T-cell (primary cell): ENCODE results near the gene ZNF423. TPM values are rescaled to one million over a fixed set of nuclear protein-coding genes. Genes with fewer than 3 reads are reported as not detected.

Experiments used
- ATAC-seq, 4 experiments: fragments of 200-7000 bp in 3 of 4; fragments of 150-1000 bp in 1 of 4; cut with Tn5 transposase; replicated peaks in 1 of 4; 1 replicate in 3 of 4; 2 replicates in 1 of 4; pipeline ENCODE4 v1.10.0; 2021; ENCODE audit warnings: moderate library complexity in 3 of 4, mild to moderate bottlenecking in 2 of 4, moderate number of reproducible peaks in 1 of 4
- CTCF ChIA-PET, 2 donors: fragments of 300-600 bp; sonication (Branson Sonifier 250); formaldehyde crosslinking; loops; one replicate each; lab custom pipeline; 2022; ENCODE audit warnings: antibody characterized with exemption in 2 of 2; lab: Charles Lee
- POLR2A ChIA-PET, 2 donors: fragments of 300-600 bp; sonication (Branson Sonifier 250); formaldehyde crosslinking; loops; one replicate each; lab custom pipeline; 2022; ENCODE audit warnings: antibody characterized with exemption in 2 of 2; lab: Charles Lee
- DNase-seq, 35 experiments: peaks; one replicate each; pipeline versions ENCODE4 v3.0.0 to v3.0.0-alpha.2; 2013 to 2023
- H3K27ac ChIP-seq: one replicate; pipeline ENCODE4 v1.5.1; 2013; ENCODE audit warnings: low read length
- H3K27me3 ChIP-seq, 2 experiments: replicated peaks in 1 of 2; 1 replicate in 1 of 2; 2 replicates in 1 of 2; pipeline versions ENCODE4 v1.6.1 to v1.7.0; 2013; ENCODE audit warnings: low read length in 1 of 2, mixed read lengths in 1 of 2; ENCODE audit not compliant: control insufficient read depth in 2 of 2, insufficient read depth in 2 of 2; ENCODE audit errors: extremely low read depth in 1 of 2
- H3K36me3 ChIP-seq, 2 donors: 1 replicate in 1 of 2; 2 replicates in 1 of 2; pipeline versions ENCODE4 v1.6.1 to v1.7.0; 2013; ENCODE audit warnings: low read length in 1 of 2; ENCODE audit not compliant: control insufficient read depth in 2 of 2, insufficient read depth in 1 of 2; ENCODE audit errors: extremely low read depth in 1 of 2
- H3K4me1 ChIP-seq, 2 experiments: 1 replicate in 1 of 2; 2 replicates in 1 of 2; pipeline versions ENCODE4 v1.6.1 to v1.7.0; 2013; ENCODE audit warnings: low read length in 2 of 2, mixed read lengths in 1 of 2; ENCODE audit not compliant: insufficient read depth in 2 of 2, control insufficient read depth in 1 of 2; ENCODE audit errors: extremely low read depth in 1 of 2
- H3K4me3 ChIP-seq, 2 donors: 1 replicate in 1 of 2; 2 replicates in 1 of 2; pipeline versions ENCODE4 v1.5.1 to v1.7.0; 2013; ENCODE audit warnings: mild to moderate bottlenecking in 2 of 2, low read length in 1 of 2, moderate library complexity in 1 of 2; ENCODE audit not compliant: control insufficient read depth in 1 of 2; ENCODE audit errors: extremely low read depth in 1 of 2
- H3K9me3 ChIP-seq: 2 replicates; pipeline ENCODE4 v1.7.0; 2013
- H3K27ac Mint-ChIP-seq, 2 donors: one replicate each; pipeline ENCODE4 v1.8.0; 2020 to 2021; ENCODE audit warnings: mild to moderate bottlenecking in 2 of 2, mixed read lengths in 2 of 2
- H3K27me3 Mint-ChIP-seq, 2 donors: one replicate each; pipeline ENCODE4 v1.8.0; 2021 to 2022; ENCODE audit warnings: mixed read lengths in 2 of 2
- H3K36me3 Mint-ChIP-seq: one replicate; pipeline ENCODE4 v1.8.0; 2021; ENCODE audit warnings: mixed read lengths
- H3K4me1 Mint-ChIP-seq, 3 donors: one replicate each; pipeline ENCODE4 v1.8.0; 2020 to 2022; ENCODE audit warnings: mixed read lengths in 3 of 3, mild to moderate bottlenecking in 1 of 3
- H3K4me3 Mint-ChIP-seq, 3 donors: one replicate each; pipeline ENCODE4 v1.8.0; 2020 to 2022; ENCODE audit warnings: mild to moderate bottlenecking in 3 of 3, mixed read lengths in 3 of 3, moderate library complexity in 3 of 3
- H3K9me3 Mint-ChIP-seq, 3 donors: one replicate each; pipeline ENCODE4 v1.8.0; 2020 to 2022; ENCODE audit warnings: mixed read lengths in 3 of 3
- WGBS: methylation state at CpG from one replicate; pipeline ENCODE4 v1.1.5; 2013; ENCODE audit warnings: missing lambda C conversion rate; ENCODE audit not compliant: insufficient coverage; 5-methylcytosine and 5-hydroxymethylcytosine counted together
- total RNA-seq, 35 experiments: library from RNA in 6 of 35; stranded (reverse) in 6 of 35; fragments of 120-200 nt in 1 of 35; gene quantifications; one replicate each; pipeline versions ENCODE4 v1.2.1 to v1.2.4 and lab custom pipeline; 2013 to 2026

The ZNF423 gene
- total RNA-seq, 5 donors from 2014 or later (not counting 1 experiment from before 2014, with no cell fraction given) = 0.07 to 0.12 TPM; not detected in 3

DNA sequence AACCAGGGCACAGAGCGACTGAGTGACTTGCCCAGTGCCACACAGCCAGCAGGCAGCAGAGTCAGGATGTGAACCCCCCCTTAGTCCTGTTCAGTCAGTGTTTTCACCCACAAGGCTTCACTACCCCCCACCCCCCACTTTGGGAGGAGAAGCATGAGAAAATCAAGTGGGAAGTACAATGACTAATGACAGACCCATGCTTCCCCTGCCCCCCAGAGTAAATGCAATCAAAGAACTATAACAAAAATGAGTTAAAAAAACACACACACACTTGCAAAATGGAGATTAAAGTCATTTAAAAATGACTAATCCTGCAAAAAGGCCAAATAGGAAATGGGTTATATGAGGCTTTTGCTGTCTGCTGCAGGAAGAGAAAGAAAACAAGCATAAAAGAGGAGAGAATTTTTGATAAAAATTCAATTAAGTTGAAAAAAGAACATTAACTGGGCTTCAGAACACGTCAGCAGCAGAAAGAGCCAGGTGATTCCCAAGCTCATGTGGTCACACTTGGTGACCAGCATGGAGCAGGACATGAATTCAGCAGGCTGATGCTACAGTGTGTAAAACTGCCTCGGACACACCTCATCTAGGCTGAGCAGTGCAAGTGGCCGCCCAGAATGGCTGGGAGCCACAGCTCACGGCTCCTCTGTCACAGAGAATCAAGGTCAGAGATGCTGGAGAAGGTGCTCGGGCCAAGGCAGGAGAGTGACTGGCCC lies 212.3 kb downstream of the ZNF423 start:
- Mint-ChIP-seq H3K27me3 (peaks cover 3 to 10% of the 10 kb centered on the region in 2 donors), H3K36me3 (peaks cover 3% of the 10 kb centered on the region), H3K27ac (no peak overlapping the region), H3K9me3 (peaks cover 11 to 21% (median 15%) of the 10 kb centered on the region in 3 donors), H3K4me1 (no peaks in the 10 kb centered on the region), H3K4me3 (no peak overlapping the region)
- ChIA-PET CTCF (interaction anchor here in 1 of 2 donors (0.6 kb wide), 1 partner anchor 9 kb away, joined by 4 read pairs; no protein-coding TSS in a partner anchor), POLR2A (no interaction called here)
- Histone ChIP-seq H3K9me3 (no peaks in the 10 kb centered on the region), H3K27me3 (peaks cover 0 to 16% of the 10 kb centered on the region in 2 experiments), H3K27ac (no peak overlapping the region), H3K36me3 (no peaks in the 10 kb centered on the region), H3K4me3 (no peak overlapping the region), H3K4me1 (no peaks in the 10 kb centered on the region)
- no peak for DNase-seq
- WGBS = 60% methylated on average over 5 of the region's 6 CpGs
- ATAC-seq = no peak

DNA sequence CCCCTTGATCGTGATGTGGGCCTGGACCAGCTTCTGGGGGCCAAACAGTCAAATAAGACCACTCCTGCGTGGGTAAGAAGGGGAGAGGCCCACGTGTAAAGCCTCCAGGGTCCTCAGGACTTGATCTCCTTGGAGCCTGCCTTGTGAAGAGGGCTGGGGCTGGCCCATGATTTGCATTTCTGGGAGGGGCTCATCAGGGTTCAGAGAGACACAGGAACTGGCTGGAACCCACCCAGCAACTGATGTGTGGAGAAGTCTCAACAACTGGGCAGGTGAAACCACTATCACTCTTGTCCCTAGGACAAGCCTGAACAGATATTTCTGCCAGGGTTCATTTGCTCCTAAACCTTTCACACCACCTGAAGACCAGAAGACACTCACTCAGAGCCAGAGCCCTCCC lies 214.7 kb downstream of the ZNF423 start:
- Histone ChIP-seq H3K27ac (no peak overlapping the region), H3K4me1 (no peaks in the 10 kb centered on the region), H3K4me3 (no peak overlapping the region), H3K36me3 (no peaks in the 10 kb centered on the region), H3K27me3 (peaks cover 0 to 16% of the 10 kb centered on the region in 2 experiments), H3K9me3 (no peaks in the 10 kb centered on the region)
- DNase-seq (no peak), ATAC-seq (no peak)
- H3K27me3 Mint-ChIP-seq = peaks cover 3 to 10% of the 10 kb centered on the region in 2 donors
- ChIA-PET POLR2A (no interaction called here), CTCF (interaction anchor here in 1 of 2 donors (0.5 kb wide), 1 partner anchor 85 kb away, joined by 3 read pairs; no protein-coding TSS in a partner anchor)
- peaks cover 0 to 7% (median 5%) of the 10 kb centered on the region in 3 donors for H3K9me3 Mint-ChIP-seq
- H3K4me3 Mint-ChIP-seq = no peak overlapping the region
- H3K4me1 Mint-ChIP-seq = no peaks in the 10 kb centered on the region
- 52% methylated on average over 3 of the region's 3 CpGs for WGBS
- H3K27ac Mint-ChIP-seq = no peak overlapping the region
- H3K36me3 Mint-ChIP-seq = no peaks in the 10 kb centered on the region

DNA sequence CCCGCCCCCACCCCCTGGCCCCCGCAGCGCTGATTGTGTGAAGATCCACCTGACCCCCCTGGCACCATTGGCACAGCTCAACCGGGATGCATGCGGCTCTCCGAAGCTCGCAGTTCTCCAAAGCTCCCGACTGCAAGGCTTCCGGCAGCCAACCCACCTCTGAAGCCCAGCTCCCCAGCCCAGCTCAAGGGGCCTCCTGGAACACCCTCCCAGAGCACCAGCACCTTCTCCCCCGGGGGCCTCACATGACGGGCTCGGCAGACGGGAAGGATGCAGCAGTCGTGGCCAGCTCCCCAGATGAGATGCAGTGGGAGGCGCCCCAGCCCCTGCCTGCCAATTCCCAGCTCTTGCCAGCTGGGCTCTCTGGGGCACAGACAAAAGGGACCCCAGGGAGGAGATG lies 215.3 kb downstream of the ZNF423 start:
- Mint-ChIP-seq H3K27ac (no peak overlapping the region), H3K27me3 (peaks cover 3 to 10% of the 10 kb centered on the region in 2 donors), H3K36me3 (no peaks in the 10 kb centered on the region), H3K4me3 (no peak overlapping the region), H3K9me3 (peaks cover 0 to under 1% (median under 1%) of the 10 kb centered on the region in 3 donors), H3K4me1 (no peaks in the 10 kb centered on the region)
- WGBS = 62% methylated on average over 13 of the region's 15 CpGs
- Histone ChIP-seq H3K27me3 (peaks cover 0 to 16% of the 10 kb centered on the region in 2 experiments), H3K27ac (no peak overlapping the region), H3K36me3 (no peaks in the 10 kb centered on the region), H3K4me1 (no peaks in the 10 kb centered on the region), H3K4me3 (no peak overlapping the region), H3K9me3 (no peaks in the 10 kb centered on the region)
- ChIA-PET CTCF (no interaction called here), POLR2A (no interaction called here)
- ATAC-seq (no peak), DNase-seq (no peak)

DNA sequence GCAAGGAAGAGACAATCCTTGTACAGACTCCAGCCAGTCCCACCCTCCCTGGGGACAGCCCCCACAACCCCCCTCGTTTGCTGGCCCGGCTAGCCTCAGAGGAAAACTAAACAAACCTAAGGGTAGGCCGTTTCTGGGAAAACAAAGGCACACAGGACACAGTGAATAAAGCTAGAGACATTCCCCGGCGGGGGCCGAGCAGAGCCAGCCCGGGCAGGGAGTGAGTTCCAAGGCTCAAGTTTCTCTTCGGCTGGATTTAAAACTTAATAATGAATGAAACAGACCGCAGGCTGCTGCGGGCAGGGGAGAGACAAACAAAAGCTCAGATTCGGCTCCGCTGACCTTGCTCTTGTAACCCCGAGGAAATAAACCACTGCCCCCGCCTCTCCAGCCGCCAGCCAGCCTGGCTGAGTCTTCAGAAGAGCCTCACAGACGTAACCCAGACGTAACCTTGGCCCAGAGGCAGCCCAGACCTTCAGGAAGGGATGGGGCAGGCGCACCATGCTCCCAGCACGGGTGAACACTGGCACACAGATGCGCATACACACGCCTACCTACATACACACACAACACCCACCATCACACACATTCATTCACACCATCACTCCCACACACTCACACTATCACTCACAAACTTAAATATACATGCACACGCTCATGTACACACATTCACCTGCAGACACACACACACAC lies 216.0 kb downstream of the ZNF423 start:
- DNase-seq (no peak), ATAC-seq (no peak)
- Histone ChIP-seq H3K36me3 (no peaks in the 10 kb centered on the region), H3K27ac (no peak overlapping the region), H3K9me3 (no peaks in the 10 kb centered on the region), H3K4me1 (no peaks in the 10 kb centered on the region), H3K4me3 (no peak overlapping the region), H3K27me3 (peaks cover 0 to 16% of the 10 kb centered on the region in 2 experiments)
- CTCF ChIA-PET = no interaction called here
- no peak overlapping the region for H3K27ac Mint-ChIP-seq
- no peak overlapping the region for H3K4me3 Mint-ChIP-seq
- peaks cover 3 to 10% of the 10 kb centered on the region in 2 donors for H3K27me3 Mint-ChIP-seq
- no peaks in the 10 kb centered on the region for H3K4me1 Mint-ChIP-seq
- H3K36me3 Mint-ChIP-seq = no peaks in the 10 kb centered on the region
- POLR2A ChIA-PET = no interaction called here
- no peaks in the 10 kb centered on the region for H3K9me3 Mint-ChIP-seq
- WGBS = 71% methylated on average over 16 of the region's 22 CpGs

DNA sequence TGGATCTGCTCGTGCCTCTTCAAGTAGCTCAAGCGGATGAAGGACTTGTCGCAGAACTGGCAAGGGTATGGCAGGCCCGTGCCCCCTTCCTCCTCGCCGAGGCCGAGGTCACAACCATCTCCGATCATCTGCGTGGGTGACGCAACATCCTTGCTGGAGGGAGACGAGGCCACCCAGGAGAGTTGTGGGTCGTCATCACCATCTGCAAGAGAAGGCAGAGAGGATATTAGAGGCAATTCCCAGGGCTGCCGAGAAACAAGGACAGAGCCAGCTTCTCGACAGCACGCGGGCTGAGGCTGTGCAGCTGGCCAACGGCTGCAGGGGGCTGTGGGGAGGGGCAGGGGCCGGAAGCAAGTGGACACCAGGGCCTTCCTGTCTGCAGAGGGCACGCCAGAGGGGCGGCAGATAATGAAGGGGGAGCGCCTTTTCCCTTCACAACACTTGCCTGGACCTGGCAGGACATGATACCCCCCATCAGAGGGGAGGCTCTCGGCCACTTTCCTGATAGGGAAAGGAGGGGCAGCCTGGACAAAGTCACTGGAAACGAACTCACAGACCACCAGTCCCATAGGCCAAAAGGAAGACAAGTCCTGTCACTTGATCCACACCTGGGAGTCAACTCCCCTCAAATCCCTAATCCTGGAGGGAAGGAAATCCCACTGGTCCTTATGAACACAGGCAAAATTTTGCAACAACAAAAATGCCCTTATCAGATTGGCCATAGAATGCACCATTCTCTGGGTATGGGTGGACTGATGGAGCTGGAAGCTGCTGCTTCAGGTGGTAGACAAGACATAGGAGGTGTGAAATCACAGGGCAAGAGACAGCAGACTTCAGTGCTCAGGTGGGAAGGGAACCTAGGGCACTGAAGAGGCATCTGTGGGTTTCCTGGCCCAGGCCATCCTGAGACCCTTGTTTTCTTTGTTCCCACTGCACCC lies 217.0 kb downstream of the ZNF423 start:
- Mint-ChIP-seq H3K9me3 (no peaks in the 10 kb centered on the region), H3K4me3 (no peak overlapping the region), H3K27ac (no peak overlapping the region), H3K27me3 (peaks cover 3 to 10% of the 10 kb centered on the region in 2 donors), H3K4me1 (no peaks in the 10 kb centered on the region), H3K36me3 (no peaks in the 10 kb centered on the region)
- DNase-seq (no peak), ATAC-seq (no peak)
- no peaks in the 10 kb centered on the region for H3K4me1 ChIP-seq
- no peak overlapping the region for H3K4me3 ChIP-seq
- CTCF ChIA-PET = no interaction called here
- peaks cover 0 to 22% of the 10 kb centered on the region in 2 experiments for H3K27me3 ChIP-seq
- POLR2A ChIA-PET = no interaction called here
- no peaks in the 10 kb centered on the region for H3K9me3 ChIP-seq
- WGBS = 78% methylated on average over 17 of the region's 23 CpGs
- H3K27ac ChIP-seq = no peak overlapping the region
- H3K36me3 ChIP-seq = no peaks in the 10 kb centered on the region
